DMS79 treated with DMSO at 0.1 percent for 48 hours (cell line): Measurements from ENCODE around the gene HADHA.

Experiments used
- DNase-seq: peaks from one replicate; lab custom pipeline; 2025; lab: John Stamatoyannopoulos, UW

HADHA gene

GRCh38 chr2:26245231-26245732, 850 bp upstream of the HADHA start:
- peak; percentile 51 for DNase-seq

- DNase-seq, result peak; percentile 38
Measured at GRCh38 chr2:26243470-26244308, 743 bp downstream of the HADHA start.

- no peak for DNase-seq
Measured at GRCh38 chr2:26241928-26242436, 2.5 kb downstream of the HADHA start.

- no peak for DNase-seq
Measured at GRCh38 chr2:26238311-26238958, 6.0 kb downstream of the HADHA start.

GRCh38 chr2:26237868-26238267, 6.6 kb downstream of the HADHA start:
- no peak for DNase-seq

GRCh38 chr2:26235089-26235488, 9.3 kb downstream of the HADHA start:
- DNase-seq, result no peak

- no peak for DNase-seq
Measured at GRCh38 chr2:26230806-26231205, 13.6 kb downstream of the HADHA start.

- no peak for DNase-seq
Measured at GRCh38 chr2:26229595-26229994, 14.8 kb downstream of the HADHA start.

GRCh38 chr2:26224095-26224494, 20.3 kb downstream of the HADHA start:
- DNase-seq, result no peak

GRCh38 chr2:26223018-26223417, 21.4 kb downstream of the HADHA start:
- no peak for DNase-seq

GRCh38 chr2:26217720-26218119, 26.7 kb downstream of the HADHA start:
- DNase-seq, result no peak

GRCh38 chr2:26216587-26216986, 27.8 kb downstream of the HADHA start:
- no peak for DNase-seq

GRCh38 chr2:26215833-26216232, 28.6 kb downstream of the HADHA start:
- DNase-seq, result no peak

GRCh38 chr2:26214759-26215158, 29.7 kb downstream of the HADHA start:
- DNase-seq, result no peak

GRCh38 chr2:26212011-26212410, 32.4 kb downstream of the HADHA start:
- no peak for DNase-seq

- DNase-seq, result no peak
Measured at GRCh38 chr2:26203906-26204305, 40.5 kb downstream of the HADHA start.

GRCh38 chr2:26202981-26203490, 41.4 kb downstream of the HADHA start:
- DNase-seq, result no peak

- DNase-seq, result no peak
Measured at GRCh38 chr2:26197516-26197915, 46.9 kb downstream of the HADHA start.

- DNase-seq, result peak; percentile 50
Measured at GRCh38 chr2:26196683-26197418, 47.6 kb downstream of the HADHA start.

- peak; percentile 61 for DNase-seq
Measured at GRCh38 chr2:26195040-26195984, 49.1 kb downstream of the HADHA start.
